SK-N-SH (cell line): ENCODE results near the gene RPL7A. TPM values are rescaled to one million over a fixed set of nuclear protein-coding genes. Genes with fewer than 3 reads are reported as not detected.

Source experiments
- CTCF ChIA-PET: fragments of 300-600, 350-600 bp; formaldehyde crosslinking; extraction: SDS; loops from one replicate; lab custom pipeline; 2021; lab: Yijun Ruan, JAX
- POLR2A ChIA-PET: fragments of 350-600 bp; sonication (Branson Sonifier 250); formaldehyde crosslinking; extraction: SDS; loops from one replicate; lab custom pipeline; 2020; ENCODE audit warnings: antibody characterized with exemption, inconsistent platforms; lab: Yijun Ruan, JAX
- DNase-seq: peaks from one replicate; pipeline ENCODE4 v3.0.0; 2012
- H2AFZ ChIP-seq: fragments of 200-600 bp; sonication (generic); 2 replicates; pipeline ENCODE4 v1.8.1; 2016; ENCODE audit warnings: antibody characterized with exemption, mild to moderate bottlenecking, low read depth
- H3F3A ChIP-seq: fragments of 200-600 bp; sonication (generic); replicated peaks from 2 replicates; pipeline ENCODE3; 2016; ENCODE audit warnings: antibody characterized with exemption, mild to moderate bottlenecking; ENCODE audit not compliant: insufficient read depth
- H3K27ac ChIP-seq, 2 experiments: fragments of 200-500 bp in 1 of 2; fragments of 200-600 bp in 1 of 2; sonication (Bioruptor generic) in 1 of 2; sonication (generic), shearing (Covaris generic) in 1 of 2; 2 replicates each; pipeline versions ENCODE4 v1.5.1 to v1.6.1; 2014 to 2016; ENCODE audit warnings: low read depth in 2 of 2, inconsistent platforms in 1 of 2, low read length in 1 of 2, mild to moderate bottlenecking in 1 of 2, mixed read lengths in 1 of 2
- H3K27me3 ChIP-seq: fragments of 200-600 bp; sonication (generic), shearing (Covaris generic); 2 replicates; pipeline ENCODE4 v1.6.1; 2016; ENCODE audit warnings: mixed run types; ENCODE audit not compliant: insufficient read depth
- H3K36me3 ChIP-seq, 2 experiments: fragments of 200-500 bp in 1 of 2; fragments of 200-600 bp in 1 of 2; sonication (Bioruptor generic) in 1 of 2; sonication (generic) in 1 of 2; replicated peaks in 1 of 2; 2 replicates each; pipeline versions ENCODE3 to v1.5.1; 2014 to 2016; ENCODE audit warnings: low read length in 1 of 2, mild to moderate bottlenecking in 1 of 2; ENCODE audit not compliant: insufficient read depth in 2 of 2, control insufficient read depth in 1 of 2
- H3K4me1 ChIP-seq, 2 experiments: fragments of 200-500 bp in 1 of 2; fragments of 200-600 bp in 1 of 2; sonication (Bioruptor generic) in 1 of 2; sonication (generic), shearing (Covaris generic) in 1 of 2; 2 replicates each; pipeline versions ENCODE4 v1.5.1 to v1.6.1; 2014 to 2016; ENCODE audit warnings: low read depth in 1 of 2, low read length in 1 of 2, mixed run types in 1 of 2; ENCODE audit not compliant: insufficient read depth in 2 of 2, control insufficient read depth in 1 of 2
- H3K4me2 ChIP-seq: fragments of 200-600 bp; sonication (generic), shearing (Covaris generic); 2 replicates; pipeline ENCODE4 v1.6.1; 2017; ENCODE audit warnings: mixed run types
- H3K4me3 ChIP-seq, 2 experiments: fragments of 200-500 bp in 1 of 2; fragments of 200-600 bp in 1 of 2; sonication (Bioruptor generic) in 1 of 2; sonication (generic), shearing (Covaris generic) in 1 of 2; 2 replicates each; pipeline versions ENCODE4 v1.5.1 to v1.8.1; 2014 to 2016; ENCODE audit warnings: low read depth in 2 of 2, inconsistent platforms in 1 of 2, low read length in 1 of 2, mild to moderate bottlenecking in 1 of 2, mixed read lengths in 1 of 2, moderate library complexity in 1 of 2
- H3K79me2 ChIP-seq: fragments of 200-600 bp; sonication (generic); 2 replicates; pipeline ENCODE4 v1.8.1; 2017; ENCODE audit warnings: mild to moderate bottlenecking; ENCODE audit not compliant: insufficient read depth
- H3K9ac ChIP-seq: fragments of 200-600 bp; sonication (generic); 2 replicates; pipeline ENCODE4 v1.6.1; 2017; ENCODE audit warnings: mixed run types
- H3K9me2 ChIP-seq: fragments of 200-600 bp; sonication (generic); 2 replicates; pipeline ENCODE4 v1.6.1; 2017; ENCODE audit warnings: mixed run types
- H3K9me3 ChIP-seq: fragments of 200-600 bp; sonication (generic); 2 replicates; pipeline ENCODE4 v1.6.1; 2017; ENCODE audit warnings: mixed run types, mild to moderate bottlenecking, moderate library complexity
- H4K20me1 ChIP-seq: fragments of 200-600 bp; sonication (generic); 2 replicates; pipeline ENCODE4 v1.6.1; 2017; ENCODE audit warnings: mild to moderate bottlenecking, mixed run types; ENCODE audit not compliant: insufficient read depth
- ELF1 ChIP-seq: IDR thresholded peaks from 2 replicates; pipeline ENCODE4 v1.4.0; 2012
- EP300 ChIP-seq, 2 experiments: IDR thresholded peaks; 2 replicates each; pipeline versions ENCODE4 v1.4.0 to v1.6.1; 2012; ENCODE audit warnings: borderline replicate concordance in 1 of 2, low read depth in 1 of 2, low read length in 1 of 2
- EZH2phosphoT487 ChIP-seq: fragments of 200-600 bp; sonication (generic); IDR thresholded peaks from 2 replicates; pipeline ENCODE4 v1.6.1; 2017; ENCODE audit warnings: low read depth, mixed run types, mild to moderate bottlenecking, antibody characterized with exemption, moderate library complexity, borderline replicate concordance
- FOXJ3 ChIP-seq: sonication (generic); formaldehyde crosslinking; IDR thresholded peaks from 2 replicates; pipeline ENCODE4 v1.5.1; 2020; ENCODE audit warnings: mild to moderate bottlenecking, missing genetic modification reagents
- FOXM1 ChIP-seq: IDR thresholded peaks from 2 replicates; pipeline ENCODE4 v1.4.0; 2012; ENCODE audit warnings: low read depth, mild to moderate bottlenecking
- GATA2 ChIP-seq: sonication (generic); formaldehyde crosslinking; IDR thresholded peaks from 2 replicates; pipeline ENCODE4 v1.5.0; 2020; ENCODE audit warnings: mild to moderate bottlenecking, missing genetic modification reagents
- IRF3 ChIP-seq: fragments of 150-350 bp; IDR thresholded peaks from 2 replicates; pipeline ENCODE4 v1.6.1; 2016; ENCODE audit warnings: mild to moderate bottlenecking, low read depth, low read length
- MEF2A ChIP-seq: IDR thresholded peaks from 2 replicates; pipeline ENCODE4 v1.4.0; 2012; ENCODE audit warnings: low read depth, borderline replicate concordance
- NFIC ChIP-seq: IDR thresholded peaks from 2 replicates; pipeline ENCODE4 v1.4.0; 2012; ENCODE audit warnings: borderline replicate concordance
- NRF1 ChIP-seq: IDR thresholded peaks from 2 replicates; pipeline ENCODE4 v1.6.1; 2012; ENCODE audit warnings: low read depth, mild to moderate bottlenecking, low read length
- POLR2AphosphoS5 ChIP-seq: IDR thresholded peaks from 2 replicates; pipeline ENCODE4 v1.6.1; 2012; ENCODE audit warnings: low read depth, low read length
- RAD21 ChIP-seq: IDR thresholded peaks from 2 replicates; pipeline ENCODE4 v1.6.1; 2012; ENCODE audit warnings: mild to moderate bottlenecking, low read length
- SMC3 ChIP-seq: IDR thresholded peaks from 2 replicates; pipeline ENCODE4 v1.6.1; 2012; ENCODE audit warnings: low read depth, low read length, improper control_type of control experiment
- TAF1 ChIP-seq: IDR thresholded peaks from 2 replicates; pipeline ENCODE4 v1.6.1; 2012; ENCODE audit warnings: low read depth, mild to moderate bottlenecking, low read length, moderate library complexity, borderline replicate concordance
- TCF12 ChIP-seq: IDR thresholded peaks from 2 replicates; pipeline ENCODE4 v1.4.0; 2012
- USF1 ChIP-seq: IDR thresholded peaks from 2 replicates; pipeline ENCODE4 v1.4.0; 2012; ENCODE audit warnings: low read depth, borderline replicate concordance
- ZBTB33 ChIP-seq: IDR thresholded peaks from 2 replicates; pipeline ENCODE4 v1.4.0; 2012; ENCODE audit warnings: low read depth, borderline replicate concordance
- WGBS: methylation state at CpG from one replicate; pipeline ENCODE4 v1.1.6; 2017; ENCODE audit warnings: low lambda C conversion rate; 5-methylcytosine and 5-hydroxymethylcytosine counted together
- polyA plus RNA-seq, 3 experiments: library from polyadenylated mRNA; depleted of rRNA; stranded (reverse); fragments of >200 nt; gene quantifications; 2 replicates each; pipeline ENCODE4 v1.2.3, GENCODE V29; 2012
- TF ChIP-seq, protein P1 (sequence below): IDR thresholded peaks from 2 replicates; pipeline ENCODE4; 2012
- TF ChIP-seq, protein P2 (sequence below): IDR thresholded peaks from 2 replicates; pipeline ENCODE4 v1.4.0; 2012; ENCODE audit warnings: low read depth

The RPL7A gene
- polyA plus RNA-seq, 1 of the 3 experiments (the other 2 are of a cell fraction) = 4,121 TPM

- H3K4me1 ChIP-seq = no peaks in the 10 kb centered on the region
- H4K20me1 ChIP-seq = no peaks in the 10 kb centered on the region
- H3K9me3 ChIP-seq = no peaks in the 10 kb centered on the region
- ChIA-PET POLR2A (interaction anchor here (0.6 kb wide), 1 partner anchor 18 kb away, joined by 3 read pairs; no protein-coding TSS in a partner anchor), CTCF (no interaction called here)
- no peak overlapping the region for H3K4me2 ChIP-seq
- H2AFZ ChIP-seq = no peak overlapping the region
- no peaks in the 10 kb centered on the region for H3K9me2 ChIP-seq
- peaks cover 10% of the 10 kb centered on the region; the same call in 1 of the 2 replicates for H3K27me3 ChIP-seq
- H3F3A ChIP-seq = no peaks in the 10 kb centered on the region
- no peak for DNase-seq
- no peaks in the 10 kb centered on the region for H3K79me2 ChIP-seq
- H3K4me3 ChIP-seq = no peak overlapping the region
- H3K27ac ChIP-seq = no peak overlapping the region
- no peaks in the 10 kb centered on the region for H3K36me3 ChIP-seq
- TF ChIP-seq GATA2 (CRISPR knock-in tag) (no peak), SMC3 (no peak), MEF2A (no peak), FOXM1 (no peak), ELF1 (no peak), NFIC (no peak), USF1 (no peak), IRF3 (no peak), TCF12 (no peak), RAD21 (no peak), FOXJ3 (no peak), POLR2AphosphoS5 (no peak)
- TF ChIP-seq, protein P1, sequence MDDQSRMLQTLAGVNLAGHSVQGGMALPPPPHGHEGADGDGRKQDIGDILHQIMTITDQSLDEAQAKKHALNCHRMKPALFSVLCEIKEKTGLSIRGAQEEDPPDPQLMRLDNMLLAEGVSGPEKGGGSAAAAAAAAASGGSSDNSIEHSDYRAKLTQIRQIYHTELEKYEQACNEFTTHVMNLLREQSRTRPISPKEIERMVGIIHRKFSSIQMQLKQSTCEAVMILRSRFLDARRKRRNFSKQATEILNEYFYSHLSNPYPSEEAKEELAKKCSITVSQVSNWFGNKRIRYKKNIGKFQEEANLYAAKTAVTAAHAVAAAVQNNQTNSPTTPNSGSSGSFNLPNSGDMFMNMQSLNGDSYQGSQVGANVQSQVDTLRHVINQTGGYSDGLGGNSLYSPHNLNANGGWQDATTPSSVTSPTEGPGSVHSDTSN = no peak
- TF ChIP-seq, protein P2, sequence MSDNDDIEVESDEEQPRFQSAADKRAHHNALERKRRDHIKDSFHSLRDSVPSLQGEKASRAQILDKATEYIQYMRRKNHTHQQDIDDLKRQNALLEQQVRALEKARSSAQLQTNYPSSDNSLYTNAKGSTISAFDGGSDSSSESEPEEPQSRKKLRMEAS = no peak
- H3K9ac ChIP-seq = no peak overlapping the region
- WGBS = 76% methylated on average over 23 of the region's 23 CpGs
Measured at GRCh38 chr9:133305731-133306130, 42.3 kb upstream of the RPL7A start.

- no peaks in the 10 kb centered on the region for H3K9me2 ChIP-seq
- no peaks in the 10 kb centered on the region for H3F3A ChIP-seq
- no peak overlapping the region for H3K9ac ChIP-seq
- no peaks in the 10 kb centered on the region for H3K79me2 ChIP-seq
- no peak for DNase-seq
- H3K27ac ChIP-seq = no peak overlapping the region
- H3K4me2 ChIP-seq = no peak overlapping the region
- H3K4me3 ChIP-seq = no peak overlapping the region
- no peak overlapping the region for H2AFZ ChIP-seq
- H4K20me1 ChIP-seq = no peaks in the 10 kb centered on the region
- ChIA-PET CTCF (interaction anchor here (0.7 to 1.5 kb wide), 3 partner anchors 23 to 120 kb away, joined by 3 to 6 read pairs (median 5); no protein-coding TSS in a partner anchor), POLR2A (no interaction called here)
- H3K4me1 ChIP-seq = no peaks in the 10 kb centered on the region
- H3K27me3 ChIP-seq = peaks cover 10% of the 10 kb centered on the region; the same call in 1 of the 2 replicates
- no peaks in the 10 kb centered on the region for H3K36me3 ChIP-seq
- WGBS = 57% methylated on average over 26 of the region's 31 CpGs
- no peaks in the 10 kb centered on the region for H3K9me3 ChIP-seq
- TF ChIP-seq EP300 (IDR thresholded peaks at IDR 0.05; ENCODE audit: borderline replicate concordance in 1 of 2, low read depth in 1 of 2, low read length in 1 of 2) (no peak), FOXJ3 (no peak), NRF1 (no peak), POLR2AphosphoS5 (no peak), TAF1 (no peak), USF1 (no peak), EZH2phosphoT487 (no peak), ZBTB33 (no peak)
- TF ChIP-seq, protein P1 = no peak
Measured at GRCh38 chr9:133306242-133307204, 41.5 kb upstream of the RPL7A start.
